Stimulated activated naive B cell treated with anti-CD40 and anti-IgM and Interleukin-4, amounts not matched to agents 10 μg/mL and 1 μg/mL and 100 μg/mL, for 72 hours (primary cell): ENCODE results near the gene RAD51AP1.

ENCODE experiments used
- ATAC-seq, 2 donors: fragments of 150-1000 bp; cut with Tn5 transposase; replicated peaks; 2 replicates each; pipeline ENCODE4 v1.10.0; 2021; ENCODE audit warnings: moderate library complexity in 1 of 2
- DNase-seq: peaks from one replicate; pipeline ENCODE4 v3.0.0; 2021
- H3K27ac Mint-ChIP-seq: one replicate; pipeline ENCODE4 v1.8.0; 2022; ENCODE audit warnings: mild to moderate bottlenecking, mixed read lengths
- H3K27me3 Mint-ChIP-seq, 2 donors: one replicate each; pipeline ENCODE4 v1.8.0; 2022; ENCODE audit warnings: mixed read lengths in 2 of 2
- H3K36me3 Mint-ChIP-seq, 2 donors: one replicate each; pipeline ENCODE4 v1.8.0; 2022; ENCODE audit warnings: mixed read lengths in 2 of 2, mild to moderate bottlenecking in 1 of 2
- H3K4me1 Mint-ChIP-seq, 2 donors: one replicate each; pipeline ENCODE4 v1.8.0; 2022; ENCODE audit warnings: mixed read lengths in 2 of 2, mild to moderate bottlenecking in 1 of 2
- H3K4me3 Mint-ChIP-seq, 2 donors: one replicate each; pipeline ENCODE4 v1.8.0; 2022; ENCODE audit warnings: mild to moderate bottlenecking in 2 of 2, mixed read lengths in 2 of 2, moderate library complexity in 1 of 2
- H3K9me3 Mint-ChIP-seq, 2 donors: one replicate each; pipeline ENCODE4 v1.8.0; 2022; ENCODE audit warnings: mixed read lengths in 2 of 2, mild to moderate bottlenecking in 1 of 2

Gene RAD51AP1

GRCh38 chr12:4562034-4562657 is 23.5 kb downstream of the RAD51AP1 start, which contains the start of gene DYRK4:
Gene DYRK4 (plus strand): TSS chr12:4562208. CDS start chr12:4562246, 38 bp downstream.
- no peaks in the 10 kb centered on the region for H3K27me3 Mint-ChIP-seq
- DNase-seq (no peak), ATAC-seq (peak; percentile 26 to 32)
- H3K36me3 Mint-ChIP-seq: peaks cover 5 to 11% of the 10 kb centered on the region in 2 donors
- H3K4me3 Mint-ChIP-seq: peak within 1 kb of the TSS; percentile 69 to 70
- H3K9me3 Mint-ChIP-seq: peaks cover 0 to 3% of the 10 kb centered on the region in 2 donors
- peak within 1 kb of the TSS; percentile 21 for H3K27ac Mint-ChIP-seq
- H3K4me1 Mint-ChIP-seq: peaks cover 30 to 48% of the 10 kb centered on the region in 2 donors

- H3K36me3 Mint-ChIP-seq: peaks cover 5 to 9% of the 10 kb centered on the region in 2 donors
These were observed 24.6 kb downstream of the RAD51AP1 start for GRCh38 chr12:4563336-4563735.

GRCh38 chr12:4564818-4565217 is 26.1 kb downstream of the RAD51AP1 start:
- Mint-ChIP-seq H3K27me3 (no peaks in the 10 kb centered on the region), H3K4me1 (peaks cover 41 to 65% of the 10 kb centered on the region in 2 donors), H3K9me3 (peaks cover 0 to 3% of the 10 kb centered on the region in 2 donors), H3K27ac (peak overlapping the region; percentile 74), H3K4me3 (peak overlapping the region; percentile 64 to 67), H3K36me3 (peaks cover 5 to 9% of the 10 kb centered on the region in 2 donors)
- DNase-seq (no peak), ATAC-seq (peak in 1 of 2 donors; percentile 38)

More at GRCh38 chr12:4563336-4563735, 24.6 kb downstream of the RAD51AP1 start:
- no peak overlapping the region for H3K4me3 Mint-ChIP-seq
- no peaks in the 10 kb centered on the region for H3K27me3 Mint-ChIP-seq
- peaks cover 39 to 60% of the 10 kb centered on the region in 2 donors for H3K4me1 Mint-ChIP-seq
- H3K27ac Mint-ChIP-seq: no peak overlapping the region
- DNase-seq (no peak), ATAC-seq (no peak)
- peaks cover 0 to 3% of the 10 kb centered on the region in 2 donors for H3K9me3 Mint-ChIP-seq

GRCh38 chr12:4566474-4566873 is 27.8 kb downstream of the RAD51AP1 start:
- H3K4me3 Mint-ChIP-seq: peak overlapping the region; percentile 36 to 55
- H3K36me3 Mint-ChIP-seq: no peaks in the 10 kb centered on the region
- H3K27ac Mint-ChIP-seq: peak overlapping the region; percentile 89
- H3K9me3 Mint-ChIP-seq: peaks cover 0 to 3% of the 10 kb centered on the region in 2 donors
- DNase-seq: no peak
- peaks cover 41 to 65% of the 10 kb centered on the region in 2 donors for H3K4me1 Mint-ChIP-seq
- H3K27me3 Mint-ChIP-seq: no peaks in the 10 kb centered on the region
- ATAC-seq: peak in 1 of 2 donors; percentile 28

DNA sequence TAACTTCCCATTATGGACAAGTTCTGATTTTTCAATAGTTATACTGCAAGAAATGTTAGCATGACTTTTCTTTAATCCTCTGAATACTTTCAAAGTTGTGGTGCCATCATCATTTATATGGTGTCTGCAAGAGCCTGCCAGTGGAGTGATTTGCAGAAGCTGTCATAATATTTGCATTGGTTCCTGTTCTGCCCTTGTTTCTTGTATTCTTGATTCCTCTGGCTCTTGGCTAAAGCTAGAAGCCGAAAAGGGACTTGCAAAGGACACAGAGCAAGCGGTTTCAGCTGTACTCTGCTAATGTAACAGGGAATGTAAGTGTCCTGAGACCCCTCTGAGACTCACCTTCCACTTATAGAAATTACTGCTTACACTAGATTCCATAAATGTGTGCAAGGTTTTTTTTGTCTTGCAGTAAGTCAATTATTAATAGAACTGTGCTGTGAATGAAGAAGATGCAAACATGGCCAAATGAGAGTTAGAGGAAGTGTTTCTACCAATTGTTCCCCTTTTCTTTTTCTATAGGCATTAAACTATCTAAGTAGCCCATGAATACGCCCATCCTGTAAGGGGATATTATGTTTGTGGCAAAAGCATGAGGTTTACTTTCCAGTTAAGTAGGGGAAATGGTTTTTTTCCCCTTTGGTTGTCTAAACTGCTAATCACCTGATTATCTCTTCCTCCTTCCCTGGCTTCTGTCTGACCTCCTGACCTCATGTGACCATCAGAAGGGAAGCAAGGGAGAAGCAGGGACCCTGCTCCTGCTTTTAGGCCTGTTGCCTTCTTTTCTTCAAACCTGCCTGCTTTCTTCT is 28.6 kb downstream of the RAD51AP1 start:
- DNase-seq: no peak
- peaks cover 0 to 3% of the 10 kb centered on the region in 2 donors for H3K9me3 Mint-ChIP-seq
- H3K27me3 Mint-ChIP-seq: no peaks in the 10 kb centered on the region
- H3K4me3 Mint-ChIP-seq: peak overlapping the region; percentile 56 to 68
- ATAC-seq: peak; percentile 91 to 92
- H3K36me3 Mint-ChIP-seq: no peaks in the 10 kb centered on the region
- peaks cover 39 to 59% of the 10 kb centered on the region in 2 donors for H3K4me1 Mint-ChIP-seq
- H3K27ac Mint-ChIP-seq: peak overlapping the region; percentile 95

DNA sequence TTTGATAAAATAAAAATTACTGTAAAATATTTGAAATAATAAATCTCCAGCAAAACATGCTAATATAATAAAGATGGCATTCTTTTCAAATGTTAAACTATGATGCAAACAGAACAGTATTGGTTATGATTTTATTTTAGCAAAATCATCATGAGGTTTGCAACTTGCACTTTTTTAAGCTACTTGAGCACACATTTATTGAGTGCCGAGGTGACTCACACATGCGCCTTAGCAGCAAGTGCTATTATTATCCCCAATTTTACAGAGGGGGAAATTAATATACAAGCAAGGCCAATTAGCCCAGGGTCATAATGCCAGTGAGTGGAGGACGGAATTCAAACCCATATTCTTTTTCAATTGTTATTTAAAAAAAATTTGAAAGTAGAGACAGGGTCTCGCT is 30.6 kb downstream of the RAD51AP1 start:
- peaks cover 28 to 44% of the 10 kb centered on the region in 2 donors for H3K4me1 Mint-ChIP-seq
- no peak overlapping the region for H3K27ac Mint-ChIP-seq
- H3K27me3 Mint-ChIP-seq: no peaks in the 10 kb centered on the region
- no peak overlapping the region for H3K4me3 Mint-ChIP-seq
- H3K36me3 Mint-ChIP-seq: peaks cover 0 to 5% of the 10 kb centered on the region in 2 donors
- no peak for ATAC-seq
- peaks cover 0 to 2% of the 10 kb centered on the region in 2 donors for H3K9me3 Mint-ChIP-seq
- no peak for DNase-seq

DNA sequence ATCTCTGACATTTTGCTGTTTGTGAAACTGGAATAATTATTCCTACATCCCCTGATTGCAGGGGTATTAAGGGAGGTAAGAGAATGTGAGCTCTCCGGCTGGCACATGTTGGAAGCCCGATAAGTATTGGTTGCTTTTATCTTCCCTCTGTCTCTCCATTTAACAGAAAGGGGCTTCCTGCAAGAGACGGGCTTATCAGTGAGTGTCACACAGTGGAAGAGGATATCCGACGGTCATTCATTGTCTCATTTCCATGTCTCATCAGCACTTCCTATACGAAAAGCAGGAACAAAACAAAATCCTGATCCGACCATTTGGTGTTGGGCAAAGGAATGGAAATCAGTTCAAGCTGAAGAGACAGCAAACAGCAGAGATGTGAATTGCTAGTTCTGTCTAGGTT is 34.0 kb downstream of the RAD51AP1 start:
- peaks cover 0 to 5% of the 10 kb centered on the region in 2 donors for H3K36me3 Mint-ChIP-seq
- ATAC-seq (no peak), DNase-seq (no peak)
- H3K9me3 Mint-ChIP-seq: no peaks in the 10 kb centered on the region
- no peak overlapping the region for H3K27ac Mint-ChIP-seq
- H3K27me3 Mint-ChIP-seq: no peaks in the 10 kb centered on the region
- H3K4me3 Mint-ChIP-seq: no peak overlapping the region
- H3K4me1 Mint-ChIP-seq: peaks cover 8 to 11% of the 10 kb centered on the region in 2 donors

DNA sequence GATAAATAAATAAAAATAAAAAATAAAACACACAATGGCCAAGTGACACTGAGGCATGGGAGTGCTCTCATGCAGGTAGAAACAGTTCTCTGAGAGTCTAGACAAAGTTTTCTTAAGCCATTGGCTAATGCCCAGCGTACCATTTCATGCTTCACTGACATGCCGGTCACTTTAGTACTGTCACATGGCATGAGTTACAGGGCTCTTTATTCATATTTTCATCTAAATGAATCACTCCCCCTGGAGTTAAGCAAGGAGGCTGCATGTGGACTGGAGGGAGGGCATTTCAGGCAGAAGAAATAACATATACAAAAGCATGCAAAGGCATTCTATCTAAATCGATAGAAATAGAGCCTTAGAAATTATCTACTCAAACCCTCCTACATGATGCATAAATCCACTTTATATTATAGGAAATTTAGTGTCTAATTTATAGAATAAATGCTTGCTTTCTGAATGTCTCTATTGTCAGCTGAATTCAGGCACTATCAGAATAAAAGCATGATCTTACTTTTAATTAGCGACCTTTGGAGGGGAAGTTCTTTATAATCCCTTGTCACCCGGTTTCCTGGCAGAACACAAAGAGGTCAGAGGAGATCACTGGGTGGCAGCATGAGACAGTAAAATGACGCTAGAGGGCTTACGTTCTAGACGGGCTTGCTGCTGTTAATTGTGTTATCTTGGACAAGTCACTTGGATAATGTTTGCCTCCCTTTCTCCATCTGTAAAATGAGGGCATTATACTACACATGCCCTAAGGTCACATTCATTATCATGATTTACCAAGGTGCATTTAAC is 40.8 kb downstream of the RAD51AP1 start:
- Mint-ChIP-seq H3K27ac (no peak overlapping the region), H3K27me3 (no peaks in the 10 kb centered on the region), H3K4me1 (peaks cover 5 to 16% of the 10 kb centered on the region in 2 donors), H3K9me3 (no peaks in the 10 kb centered on the region), H3K36me3 (no peaks in the 10 kb centered on the region), H3K4me3 (no peak overlapping the region)
- DNase-seq (no peak), ATAC-seq (peak; percentile 81 to 83)

DNA sequence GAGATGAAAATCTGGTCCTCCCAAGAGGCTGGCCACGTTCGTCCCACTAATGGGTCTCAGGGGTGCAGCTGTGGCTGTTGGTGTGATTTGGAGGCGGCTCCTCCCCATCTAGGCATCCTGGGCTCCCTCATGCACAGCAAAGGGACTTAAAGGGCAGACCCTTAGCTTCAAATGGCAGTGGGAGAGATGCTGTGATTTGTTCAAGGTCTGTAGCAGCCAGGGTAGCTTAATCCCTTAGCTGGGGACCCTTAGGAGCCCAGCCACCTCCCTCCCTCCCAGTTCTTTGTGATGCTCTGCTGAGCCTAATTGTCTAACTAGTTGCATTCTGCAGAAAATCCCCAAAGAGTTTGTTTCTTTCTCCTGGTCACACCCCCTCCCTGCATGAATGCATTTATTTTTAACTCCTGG is 41.6 kb downstream of the RAD51AP1 start:
- H3K27ac Mint-ChIP-seq: no peak overlapping the region
- DNase-seq (no peak), ATAC-seq (no peak)
- H3K27me3 Mint-ChIP-seq: no peaks in the 10 kb centered on the region
- H3K4me1 Mint-ChIP-seq: peaks cover 5 to 16% of the 10 kb centered on the region in 2 donors
- no peaks in the 10 kb centered on the region for H3K36me3 Mint-ChIP-seq
- H3K4me3 Mint-ChIP-seq: no peak overlapping the region
- H3K9me3 Mint-ChIP-seq: no peaks in the 10 kb centered on the region

DNA sequence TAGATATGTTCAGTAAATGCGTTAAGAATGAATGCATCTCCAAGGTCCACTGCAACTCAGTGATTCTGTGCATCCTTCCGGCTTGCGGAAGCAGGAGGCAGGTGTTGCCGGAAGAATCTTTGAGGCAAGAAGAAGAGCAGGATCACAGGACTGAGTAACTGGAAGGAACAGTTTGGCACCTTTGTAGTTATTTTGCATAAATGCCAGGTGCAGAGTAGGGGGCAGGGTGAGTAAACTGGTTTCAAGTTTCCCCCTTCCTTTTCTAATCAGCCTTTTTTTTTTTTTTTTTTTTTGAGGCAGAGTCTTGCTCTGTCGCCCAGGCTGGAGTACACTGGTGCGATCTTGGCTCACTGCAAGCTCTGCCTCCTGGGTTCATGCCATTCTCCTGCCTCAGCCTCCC is 45.6 kb downstream of the RAD51AP1 start:
- Mint-ChIP-seq H3K4me3 (no peak overlapping the region), H3K27me3 (no peaks in the 10 kb centered on the region), H3K27ac (no peak overlapping the region), H3K36me3 (no peaks in the 10 kb centered on the region), H3K4me1 (peaks cover 5 to 16% of the 10 kb centered on the region in 2 donors), H3K9me3 (no peaks in the 10 kb centered on the region)
- DNase-seq: no peak
- no peak for ATAC-seq

- H3K27me3 Mint-ChIP-seq: no peaks in the 10 kb centered on the region
- no peak for DNase-seq
- peaks cover 0 to 4% of the 10 kb centered on the region in 2 donors for H3K9me3 Mint-ChIP-seq
- no peak overlapping the region for H3K27ac Mint-ChIP-seq
- peaks cover 0 to 4% of the 10 kb centered on the region in 2 donors for H3K36me3 Mint-ChIP-seq
- H3K4me3 Mint-ChIP-seq: no peak overlapping the region
- ATAC-seq: no peak
- H3K4me1 Mint-ChIP-seq: peaks cover 5 to 15% of the 10 kb centered on the region in 2 donors
These were observed 46.2 kb downstream of the RAD51AP1 start for GRCh38 chr12:4584896-4585295.

DNA sequence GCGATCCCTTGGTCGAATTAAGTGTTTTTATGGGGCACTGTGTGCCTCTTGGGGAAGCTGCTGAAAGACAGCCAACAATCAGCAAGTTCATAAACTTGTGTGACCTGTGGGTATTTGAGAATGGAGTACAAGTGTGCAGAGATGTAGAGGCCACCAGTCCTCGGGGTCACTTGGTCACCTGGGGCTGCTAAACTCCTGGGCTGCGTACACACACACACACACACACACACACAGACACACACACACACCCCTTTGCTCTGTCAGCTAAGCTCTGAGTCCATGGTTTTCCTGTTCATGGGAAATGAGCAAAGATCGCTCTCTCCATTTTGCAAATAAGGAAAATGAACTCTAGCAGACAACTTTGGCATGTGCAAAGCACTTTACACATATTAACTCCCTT is 47.8 kb downstream of the RAD51AP1 start:
- DNase-seq (no peak), ATAC-seq (no peak)
- Mint-ChIP-seq H3K4me1 (peaks cover 3 to 6% of the 10 kb centered on the region in 2 donors), H3K9me3 (peaks cover 0 to 4% of the 10 kb centered on the region in 2 donors), H3K27ac (no peak overlapping the region), H3K36me3 (peaks cover 3 to 4% of the 10 kb centered on the region in 2 donors), H3K27me3 (no peaks in the 10 kb centered on the region), H3K4me3 (no peak overlapping the region)

DNA sequence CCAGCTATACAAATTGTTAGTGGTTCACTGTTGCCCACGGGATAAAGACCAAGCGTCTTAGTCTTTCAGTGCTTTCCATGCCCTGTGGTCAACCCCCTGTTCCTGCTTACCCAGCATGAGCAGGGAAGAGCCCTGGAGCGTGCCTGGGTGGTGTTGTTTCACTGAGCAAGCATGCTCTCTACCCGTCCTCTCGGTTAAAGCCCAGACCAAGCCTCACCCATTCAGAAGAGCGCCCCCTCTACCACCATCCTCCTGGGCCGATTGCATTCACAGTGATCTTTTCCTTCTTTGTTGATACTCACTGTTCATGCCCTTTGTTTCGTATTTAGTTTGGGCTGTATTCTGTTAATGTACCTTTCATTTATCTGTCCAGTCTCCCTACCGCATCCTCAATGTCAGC is 48.4 kb downstream of the RAD51AP1 start:
- peaks cover 3 to 6% of the 10 kb centered on the region in 2 donors for H3K4me1 Mint-ChIP-seq
- H3K27me3 Mint-ChIP-seq: no peaks in the 10 kb centered on the region
- peaks cover 3 to 4% of the 10 kb centered on the region in 2 donors for H3K36me3 Mint-ChIP-seq
- H3K4me3 Mint-ChIP-seq: no peak overlapping the region
- peaks cover 0 to 4% of the 10 kb centered on the region in 2 donors for H3K9me3 Mint-ChIP-seq
- DNase-seq (no peak), ATAC-seq (no peak)
- H3K27ac Mint-ChIP-seq: no peak overlapping the region

GRCh38 chr12:4588916-4589315 is 50.2 kb downstream of the RAD51AP1 start:
- Mint-ChIP-seq H3K27ac (no peak overlapping the region), H3K36me3 (peaks cover 3 to 7% of the 10 kb centered on the region in 2 donors), H3K27me3 (no peaks in the 10 kb centered on the region), H3K4me3 (no peak overlapping the region), H3K9me3 (peaks cover 0 to 4% of the 10 kb centered on the region in 2 donors), H3K4me1 (peaks cover 3 to 5% of the 10 kb centered on the region in 2 donors)
- DNase-seq: no peak
- ATAC-seq: no peak
